Stimulated activated CD8-positive, alpha-beta memory T cell treated with anti-CD3 and anti-CD28 coated beads, Interleukin-7, amount 100 ng/mL, for 48 hours (primary cell): Measurements from ENCODE around the gene GSTO2.

ENCODE experiments used
- DNase-seq, 2 donors: peaks; one replicate each; pipeline ENCODE4 v3.0.0-alpha.2; 2020; ENCODE audit warnings: low read depth in 1 of 2; ENCODE audit errors: extremely low read depth in 1 of 2

Gene GSTO2

DNA sequence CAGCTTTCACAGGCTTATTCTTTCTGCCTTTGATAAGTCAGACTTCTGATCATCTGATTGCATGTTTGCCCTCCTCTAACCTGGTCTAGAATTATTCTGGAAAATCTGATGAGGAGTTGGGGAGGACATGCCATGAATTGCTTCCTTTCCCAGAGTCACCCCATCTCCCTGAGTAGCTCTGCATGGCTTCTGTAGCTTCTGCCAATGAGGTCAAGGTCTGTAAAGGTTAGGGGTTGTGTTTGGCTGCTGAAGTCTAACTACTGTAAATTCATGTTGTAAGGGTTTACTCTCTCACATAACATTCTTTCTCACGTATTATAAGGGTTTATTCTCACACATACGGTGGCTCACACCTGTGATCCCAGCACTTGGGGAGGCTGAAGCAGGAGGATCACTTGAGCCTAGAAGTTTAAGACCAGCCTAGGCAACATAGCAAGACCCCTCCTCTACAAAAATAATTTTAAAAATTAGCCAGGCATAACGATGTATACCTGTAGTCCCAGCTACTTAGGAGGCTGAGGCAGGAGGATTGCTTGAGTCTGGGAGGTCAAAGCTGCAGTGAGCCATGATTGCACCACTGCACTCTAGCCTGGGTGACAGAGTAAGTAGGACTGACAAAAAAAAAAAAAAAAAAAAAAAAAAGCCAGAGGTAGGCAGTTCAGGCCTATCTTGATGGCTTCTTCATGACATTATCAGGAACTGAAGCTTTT, 10.7 kb downstream of the GSTO2 start:
- no peak for DNase-seq

- DNase-seq, result no peak
Observed at GRCh38 chr10:104281694-104282093, 12.7 kb downstream of the GSTO2 start.

DNA sequence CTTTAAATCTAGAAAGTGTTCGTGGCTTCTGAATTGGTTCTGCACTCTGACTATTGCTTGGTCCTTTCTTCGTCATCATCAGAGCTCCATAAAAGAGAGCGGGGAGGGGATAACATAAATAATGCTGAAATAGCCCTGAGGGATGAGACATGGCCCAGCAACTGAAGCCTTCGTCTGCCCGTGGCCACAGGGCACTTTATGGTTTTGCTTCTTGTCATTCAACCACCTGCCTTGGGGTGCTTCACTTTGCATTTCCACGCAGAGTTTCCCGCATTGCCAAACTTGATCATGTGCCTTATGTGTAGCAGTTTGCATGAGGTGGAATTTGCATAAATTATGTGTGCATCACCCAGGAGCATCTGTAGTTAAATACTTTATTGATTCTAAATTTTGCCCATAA, 15.9 kb downstream of the GSTO2 start:
- DNase-seq, result no peak

DNA sequence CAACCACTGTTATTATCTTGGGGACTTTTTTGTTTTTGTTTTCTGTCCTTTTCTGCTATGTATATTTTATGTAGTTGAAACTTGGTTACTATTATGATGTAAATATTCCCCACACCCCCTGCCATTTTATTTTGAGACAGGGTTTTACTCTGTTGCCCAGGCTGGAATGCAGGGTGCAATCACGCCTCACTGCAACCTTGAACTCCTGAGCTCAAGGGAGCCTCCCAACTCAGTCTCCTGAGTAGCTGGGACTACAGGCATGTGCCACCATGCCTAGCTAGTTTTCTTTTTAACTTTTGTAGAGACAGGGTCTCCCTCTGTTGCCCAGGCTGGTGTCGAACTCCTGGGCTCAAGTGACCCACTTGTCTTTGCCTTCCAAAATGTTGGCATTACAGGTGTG, 18.0 kb downstream of the GSTO2 start:
- no peak for DNase-seq

DNA sequence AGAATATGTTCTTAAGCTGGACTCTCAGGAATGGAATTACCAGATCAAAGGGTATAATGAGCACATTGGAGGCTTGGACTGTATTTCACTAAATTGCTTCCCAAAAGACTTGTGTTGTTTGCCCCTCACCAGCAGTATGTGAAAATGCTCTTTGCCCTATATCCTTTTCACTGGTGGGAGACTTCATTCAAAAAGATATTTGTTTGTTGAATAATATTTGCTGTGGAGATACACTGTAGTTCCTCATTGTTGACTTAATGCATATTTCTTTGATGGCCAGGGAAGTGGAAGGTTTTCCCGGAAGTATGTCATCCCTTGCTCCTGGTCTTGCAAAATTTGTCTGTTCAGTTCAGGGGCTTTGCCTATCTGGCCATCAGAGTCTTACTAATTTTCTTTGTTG, 19.4 kb downstream of the GSTO2 start:
- DNase-seq, result no peak

DNA sequence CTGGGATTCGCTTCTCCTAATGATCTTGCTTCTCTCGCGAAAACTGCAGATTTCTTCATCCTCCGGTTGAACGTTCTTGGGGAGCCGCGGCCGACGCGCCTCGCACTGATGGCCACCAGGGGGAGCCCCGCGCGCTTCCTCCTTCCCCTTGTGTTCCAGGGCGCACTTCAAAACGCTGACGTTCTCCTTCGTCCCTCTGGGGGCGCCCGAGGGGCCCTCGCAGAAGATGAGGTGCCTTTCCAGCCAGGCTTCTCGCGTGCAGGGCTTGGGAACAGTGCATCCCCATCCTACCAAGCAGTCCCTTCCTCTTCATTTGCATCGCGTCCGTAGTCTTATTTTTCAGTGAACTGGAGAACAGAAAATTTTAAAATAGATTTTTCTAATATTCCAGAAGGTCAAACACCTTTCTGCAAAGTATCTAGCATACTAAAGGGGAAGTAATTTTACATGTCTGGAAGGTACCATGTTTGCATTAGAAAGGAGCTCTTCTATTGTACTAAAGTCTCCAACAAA, 22.5 kb downstream of the GSTO2 start:
- DNase-seq, result peak; percentile 68 to 73

DNA sequence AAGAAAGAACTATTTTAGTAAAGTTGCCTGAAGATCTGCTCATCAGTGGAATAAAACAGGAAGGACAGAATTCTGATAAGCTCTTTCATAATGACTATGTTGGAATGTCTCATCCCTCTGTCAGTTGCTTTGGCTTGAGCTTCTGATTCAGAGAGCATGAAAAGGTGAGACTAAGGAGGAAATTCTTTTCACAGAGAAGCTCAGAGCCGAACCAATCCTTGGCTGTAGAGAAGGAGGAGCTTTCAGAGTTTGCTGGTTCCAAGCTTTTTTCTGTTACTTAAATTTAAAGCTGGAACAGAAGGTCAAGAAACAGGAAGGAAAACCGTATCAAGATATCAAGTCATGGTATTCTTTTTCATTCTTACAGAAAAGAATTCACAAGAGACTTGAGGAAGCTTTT, 24.0 kb downstream of the GSTO2 start:
- no peak for DNase-seq

GRCh38 chr10:104293781-104294321, 24.9 kb downstream of the GSTO2 start:
- no peak for DNase-seq

GRCh38 chr10:104296687-104297436, 27.9 kb downstream of the GSTO2 start:
- DNase-seq, result no peak

- peak in 1 of 2 donors; percentile 24 for DNase-seq
Observed at GRCh38 chr10:104297697-104298660, 29.0 kb downstream of the GSTO2 start.

- no peak for DNase-seq
Observed at GRCh38 chr10:104299031-104299904, 30.3 kb downstream of the GSTO2 start.

GRCh38 chr10:104300002-104300735, 31.2 kb downstream of the GSTO2 start:
- DNase-seq, result no peak

GRCh38 chr10:104300736-104301292, 31.8 kb downstream of the GSTO2 start:
- DNase-seq, result no peak

DNA sequence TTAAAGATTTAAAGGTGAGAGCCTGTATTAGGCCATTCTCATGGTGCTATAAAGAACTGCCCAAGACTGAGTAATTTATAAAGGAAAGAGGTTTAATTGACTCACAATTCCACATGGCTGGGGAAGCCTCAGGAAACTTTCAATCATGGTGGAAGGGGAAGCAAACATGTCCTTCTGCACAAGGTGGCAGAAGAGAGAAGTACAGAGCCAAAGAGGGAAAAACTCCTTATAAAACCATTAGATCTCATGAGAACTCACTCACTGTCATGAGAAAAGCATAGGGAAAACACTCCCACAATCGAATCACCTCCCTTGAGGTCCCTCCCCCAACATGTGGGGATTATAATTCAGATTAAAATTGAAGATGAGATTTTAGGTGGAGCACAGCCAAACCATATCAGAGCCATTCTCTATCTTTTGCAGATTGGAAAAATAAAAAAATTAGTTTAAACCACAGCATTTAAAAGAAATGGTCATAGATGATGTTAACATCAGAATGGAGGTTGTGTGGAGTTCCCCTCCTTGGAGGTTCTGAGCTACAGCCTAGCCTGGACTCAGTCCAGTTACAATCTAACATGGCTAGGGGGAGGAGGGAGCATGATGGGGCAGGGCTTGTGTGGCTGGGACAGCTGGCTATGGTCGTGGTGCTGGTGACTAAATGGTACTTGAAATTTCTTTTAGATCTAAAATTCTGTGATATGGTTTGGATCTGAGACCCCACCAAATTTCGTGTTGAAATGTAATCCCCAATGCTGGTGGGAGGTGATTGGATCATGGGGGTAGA, 33.1 kb downstream of the GSTO2 start:
- no peak for DNase-seq

DNA sequence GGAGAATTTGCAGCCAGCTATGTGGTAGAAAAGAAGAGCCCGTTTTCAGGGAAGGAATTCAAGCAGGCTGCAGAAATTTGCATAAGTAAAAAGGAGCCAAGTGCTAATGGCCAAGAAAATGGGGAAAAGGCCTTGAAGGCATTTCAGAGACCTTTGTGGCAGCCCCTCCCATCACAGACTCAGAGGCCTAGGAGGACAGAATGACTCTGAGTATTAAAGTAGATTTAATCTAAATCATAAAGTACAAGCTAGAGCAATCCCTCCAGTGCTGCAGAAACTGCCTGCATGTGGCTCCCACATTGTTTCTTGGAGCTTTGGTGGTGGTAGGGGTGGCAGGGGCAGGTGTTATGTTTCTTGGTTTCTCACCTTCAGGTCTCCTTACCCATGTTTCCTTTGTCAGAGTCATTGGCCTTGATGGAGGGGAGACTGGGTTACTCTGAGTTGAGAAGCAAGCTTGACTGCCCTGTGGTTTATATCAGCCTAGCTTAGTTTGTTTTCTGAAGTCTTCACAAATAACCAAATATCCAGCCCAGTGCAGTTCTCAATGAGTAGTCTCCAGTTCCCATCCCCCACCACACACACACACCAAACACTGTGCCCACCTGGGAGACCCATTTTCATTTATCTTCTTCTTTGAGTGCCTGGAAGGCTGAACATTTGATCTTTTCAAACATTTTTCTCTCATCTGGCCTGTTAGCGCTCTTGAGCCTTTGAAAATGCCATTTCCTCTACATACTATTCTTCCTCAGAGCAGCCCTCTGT, 34.8 kb downstream of the GSTO2 start:
- DNase-seq, result no peak

DNA sequence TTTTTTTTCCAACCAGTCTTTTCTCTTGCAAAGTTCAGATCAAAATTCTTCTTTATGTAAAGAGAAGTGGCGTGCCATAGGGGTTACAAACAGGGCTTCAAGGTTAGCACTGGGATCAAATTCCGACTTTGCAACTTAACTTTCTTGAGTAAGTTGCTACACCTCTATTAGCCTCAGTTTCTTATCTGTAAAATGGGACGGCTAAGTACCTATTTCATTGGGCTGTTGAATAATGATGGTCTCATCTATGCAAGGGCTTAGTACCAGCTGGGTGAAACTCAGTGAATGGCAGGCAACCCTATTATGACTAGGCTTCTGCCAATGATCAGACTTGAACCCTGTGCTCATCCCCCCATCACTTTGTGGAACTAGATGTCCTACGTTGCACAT, 35.4 kb downstream of the GSTO2 start:
- DNase-seq, result no peak

GRCh38 chr10:104304927-104305326, 35.9 kb downstream of the GSTO2 start:
- no peak for DNase-seq
